HG02938 (cell line): Measurements from ENCODE around the gene DIS3L2.
"Not testable (repeated sequence)": the region's sequence is repeated elsewhere in the genome, so short reads cannot be mapped to it uniquely, and the experiment has no call there.

Experiments
- ATAC-seq: cut with Tn5 transposase; IDR thresholded peaks from one replicate; pipeline ENCODE4 v1.9.1; 2021; ENCODE audit warnings: mild to moderate bottlenecking, moderate library complexity; ENCODE audit not compliant: unreplicated experiment

DIS3L2 gene

GRCh38 chr2:232288489-232289030 lies 327.0 kb downstream of the DIS3L2 start:
- ATAC-seq, result no peak

GRCh38 chr2:232290668-232291067 lies 329.2 kb downstream of the DIS3L2 start:
- no peak for ATAC-seq

- ATAC-seq, result no peak
Observed at GRCh38 chr2:232291343-232291742, 329.8 kb downstream of the DIS3L2 start.

- no peak for ATAC-seq
Observed at GRCh38 chr2:232292395-232293154, 331.1 kb downstream of the DIS3L2 start.

- no peak for ATAC-seq
Observed at GRCh38 chr2:232293191-232293590, 331.7 kb downstream of the DIS3L2 start.

GRCh38 chr2:232295971-232296370 lies 334.5 kb downstream of the DIS3L2 start:
- ATAC-seq, result no peak

GRCh38 chr2:232296776-232297525 lies 335.4 kb downstream of the DIS3L2 start:
- ATAC-seq, result no peak

GRCh38 chr2:232299084-232299483 lies 337.6 kb downstream of the DIS3L2 start:
- ATAC-seq, result no peak

GRCh38 chr2:232299927-232300674 lies 338.6 kb downstream of the DIS3L2 start:
- no peak for ATAC-seq

- no peak for ATAC-seq
Observed at GRCh38 chr2:232300894-232301387, 339.4 kb downstream of the DIS3L2 start.

GRCh38 chr2:232304236-232304635 lies 342.7 kb downstream of the DIS3L2 start:
- ATAC-seq, result no peak

- ATAC-seq, result no peak
Observed at GRCh38 chr2:232306741-232307305, 345.3 kb downstream of the DIS3L2 start.

- no peak for ATAC-seq
Observed at GRCh38 chr2:232307854-232308253, 346.3 kb downstream of the DIS3L2 start.

GRCh38 chr2:232308986-232309385 lies 347.5 kb downstream of the DIS3L2 start:
- no peak for ATAC-seq

GRCh38 chr2:232309592-232309991 lies 348.1 kb downstream of the DIS3L2 start:
- no peak for ATAC-seq

GRCh38 chr2:232310121-232310520 lies 348.6 kb downstream of the DIS3L2 start:
- no peak for ATAC-seq

GRCh38 chr2:232310696-232311095 lies 349.2 kb downstream of the DIS3L2 start:
- no peak for ATAC-seq

GRCh38 chr2:232313645-232314044 lies 352.1 kb downstream of the DIS3L2 start:
- ATAC-seq, result not testable (repeated sequence)

- peak; percentile 92 for ATAC-seq
Observed at GRCh38 chr2:232315049-232315922, 353.8 kb downstream of the DIS3L2 start.

GRCh38 chr2:232315923-232316299 lies 354.4 kb downstream of the DIS3L2 start:
- ATAC-seq, result no peak
